HL-60 (cell line): Measurements from ENCODE around the gene NYNRIN.

Experiments used
- DNase-seq, 2 experiments: peaks; one replicate each; pipeline ENCODE4 v3.0.0-alpha.2; 2010 to 2020; ENCODE audit warnings: low read depth in 1 of 2, low spot score in 1 of 2
- H3K27ac ChIP-seq: fragments of 250-450 bp; sonication (Bioruptor Pico); replicated peaks from 2 replicates; pipeline ENCODE4 v1.5.1; 2020; ENCODE audit warnings: mild to moderate bottlenecking, moderate library complexity
- H3K27me3 ChIP-seq: fragments of 250-450 bp; sonication (Bioruptor Pico); 2 replicates; pipeline ENCODE4 v1.5.1; 2021; ENCODE audit warnings: mild to moderate bottlenecking, moderate library complexity; ENCODE audit not compliant: insufficient read depth, poor library complexity, severe bottlenecking
- H3K4me3 ChIP-seq: replicated peaks from 2 replicates; pipeline ENCODE4 v1.5.1; 2011; ENCODE audit warnings: mild to moderate bottlenecking, control low read depth, low read length; ENCODE audit not compliant: insufficient read depth
- GABPA ChIP-seq: IDR thresholded peaks from 2 replicates; pipeline ENCODE4 v1.6.1; 2012; ENCODE audit warnings: low read depth
- POLR2AphosphoS5 ChIP-seq: IDR thresholded peaks from 2 replicates; pipeline ENCODE4 v1.6.1; 2012; ENCODE audit warnings: low read depth
- SPI1 ChIP-seq: IDR thresholded peaks from 2 replicates; pipeline ENCODE4 v1.6.1; 2012; ENCODE audit warnings: low read depth, mild to moderate bottlenecking, borderline replicate concordance
- TF ChIP-seq, protein P1 (sequence below): IDR thresholded peaks from one replicate; pipeline ENCODE4 v1.5.1; 2011; ENCODE audit warnings: low read length, control low read depth, inconsistent platforms; ENCODE audit not compliant: insufficient read depth
- TF ChIP-seq, protein P2 (sequence below): IDR thresholded peaks from 2 replicates; pipeline ENCODE4 v1.6.1; 2012; ENCODE audit warnings: low read depth; ENCODE audit not compliant: insufficient replicate concordance

Gene NYNRIN

DNA sequence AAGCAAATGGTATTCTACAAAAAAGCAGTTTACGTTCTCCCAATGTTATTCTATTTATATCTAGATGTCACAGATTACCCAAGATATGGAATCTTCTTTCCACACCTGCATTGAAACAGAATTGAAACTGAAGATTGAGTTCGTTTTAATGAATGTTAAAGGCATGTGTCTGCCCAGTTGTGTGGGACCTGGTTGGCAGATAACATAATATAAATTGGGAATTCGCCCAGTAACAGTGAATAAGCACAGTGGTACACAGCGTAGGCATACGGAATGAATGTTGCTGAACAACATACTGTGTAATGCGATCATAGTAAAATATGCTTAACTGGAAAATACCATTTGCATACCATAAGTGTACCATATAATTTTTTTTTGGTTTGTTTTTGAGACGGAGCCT, 35.2 kb downstream of the NYNRIN start:
- no peaks in the 10 kb centered on the region for H3K27me3 ChIP-seq
- TF ChIP-seq POLR2AphosphoS5 (no peak), SPI1 (no peak)
- TF ChIP-seq, protein P1, sequence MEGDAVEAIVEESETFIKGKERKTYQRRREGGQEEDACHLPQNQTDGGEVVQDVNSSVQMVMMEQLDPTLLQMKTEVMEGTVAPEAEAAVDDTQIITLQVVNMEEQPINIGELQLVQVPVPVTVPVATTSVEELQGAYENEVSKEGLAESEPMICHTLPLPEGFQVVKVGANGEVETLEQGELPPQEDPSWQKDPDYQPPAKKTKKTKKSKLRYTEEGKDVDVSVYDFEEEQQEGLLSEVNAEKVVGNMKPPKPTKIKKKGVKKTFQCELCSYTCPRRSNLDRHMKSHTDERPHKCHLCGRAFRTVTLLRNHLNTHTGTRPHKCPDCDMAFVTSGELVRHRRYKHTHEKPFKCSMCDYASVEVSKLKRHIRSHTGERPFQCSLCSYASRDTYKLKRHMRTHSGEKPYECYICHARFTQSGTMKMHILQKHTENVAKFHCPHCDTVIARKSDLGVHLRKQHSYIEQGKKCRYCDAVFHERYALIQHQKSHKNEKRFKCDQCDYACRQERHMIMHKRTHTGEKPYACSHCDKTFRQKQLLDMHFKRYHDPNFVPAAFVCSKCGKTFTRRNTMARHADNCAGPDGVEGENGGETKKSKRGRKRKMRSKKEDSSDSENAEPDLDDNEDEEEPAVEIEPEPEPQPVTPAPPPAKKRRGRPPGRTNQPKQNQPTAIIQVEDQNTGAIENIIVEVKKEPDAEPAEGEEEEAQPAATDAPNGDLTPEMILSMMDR = no peak
- TF ChIP-seq, protein P2, sequence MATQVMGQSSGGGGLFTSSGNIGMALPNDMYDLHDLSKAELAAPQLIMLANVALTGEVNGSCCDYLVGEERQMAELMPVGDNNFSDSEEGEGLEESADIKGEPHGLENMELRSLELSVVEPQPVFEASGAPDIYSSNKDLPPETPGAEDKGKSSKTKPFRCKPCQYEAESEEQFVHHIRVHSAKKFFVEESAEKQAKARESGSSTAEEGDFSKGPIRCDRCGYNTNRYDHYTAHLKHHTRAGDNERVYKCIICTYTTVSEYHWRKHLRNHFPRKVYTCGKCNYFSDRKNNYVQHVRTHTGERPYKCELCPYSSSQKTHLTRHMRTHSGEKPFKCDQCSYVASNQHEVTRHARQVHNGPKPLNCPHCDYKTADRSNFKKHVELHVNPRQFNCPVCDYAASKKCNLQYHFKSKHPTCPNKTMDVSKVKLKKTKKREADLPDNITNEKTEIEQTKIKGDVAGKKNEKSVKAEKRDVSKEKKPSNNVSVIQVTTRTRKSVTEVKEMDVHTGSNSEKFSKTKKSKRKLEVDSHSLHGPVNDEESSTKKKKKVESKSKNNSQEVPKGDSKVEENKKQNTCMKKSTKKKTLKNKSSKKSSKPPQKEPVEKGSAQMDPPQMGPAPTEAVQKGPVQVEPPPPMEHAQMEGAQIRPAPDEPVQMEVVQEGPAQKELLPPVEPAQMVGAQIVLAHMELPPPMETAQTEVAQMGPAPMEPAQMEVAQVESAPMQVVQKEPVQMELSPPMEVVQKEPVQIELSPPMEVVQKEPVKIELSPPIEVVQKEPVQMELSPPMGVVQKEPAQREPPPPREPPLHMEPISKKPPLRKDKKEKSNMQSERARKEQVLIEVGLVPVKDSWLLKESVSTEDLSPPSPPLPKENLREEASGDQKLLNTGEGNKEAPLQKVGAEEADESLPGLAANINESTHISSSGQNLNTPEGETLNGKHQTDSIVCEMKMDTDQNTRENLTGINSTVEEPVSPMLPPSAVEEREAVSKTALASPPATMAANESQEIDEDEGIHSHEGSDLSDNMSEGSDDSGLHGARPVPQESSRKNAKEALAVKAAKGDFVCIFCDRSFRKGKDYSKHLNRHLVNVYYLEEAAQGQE = no peak
- no peak overlapping the region for H3K27ac ChIP-seq
- no peak overlapping the region for H3K4me3 ChIP-seq
- DNase-seq = no peak

DNA sequence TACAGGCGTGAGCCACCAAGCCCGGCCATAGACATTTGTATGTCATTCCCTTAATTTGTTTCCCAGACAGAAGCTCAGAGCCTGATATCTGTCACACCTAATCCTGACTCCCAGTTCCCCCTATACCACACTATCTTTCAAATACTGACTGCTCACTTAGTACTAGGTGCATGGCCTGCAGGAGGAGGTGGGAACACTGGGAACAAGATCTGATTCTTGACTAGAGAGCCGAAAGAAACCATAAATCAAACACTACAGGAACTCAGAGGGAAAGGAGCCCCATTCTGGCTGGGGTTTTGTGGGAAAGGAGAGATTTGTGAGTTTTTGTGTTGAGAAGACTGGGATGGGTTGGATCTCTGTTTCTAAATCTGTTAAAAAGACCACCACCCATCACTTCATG, 35.9 kb downstream of the NYNRIN start:
- no peak overlapping the region for H3K27ac ChIP-seq
- DNase-seq = no peak
- no peak overlapping the region for H3K4me3 ChIP-seq
- TF ChIP-seq, protein P1 = no peak
- TF ChIP-seq, protein P2 = no peak
- TF ChIP-seq SPI1 (no peak), POLR2AphosphoS5 (no peak), GABPA (no peak)
- H3K27me3 ChIP-seq = no peaks in the 10 kb centered on the region

DNA sequence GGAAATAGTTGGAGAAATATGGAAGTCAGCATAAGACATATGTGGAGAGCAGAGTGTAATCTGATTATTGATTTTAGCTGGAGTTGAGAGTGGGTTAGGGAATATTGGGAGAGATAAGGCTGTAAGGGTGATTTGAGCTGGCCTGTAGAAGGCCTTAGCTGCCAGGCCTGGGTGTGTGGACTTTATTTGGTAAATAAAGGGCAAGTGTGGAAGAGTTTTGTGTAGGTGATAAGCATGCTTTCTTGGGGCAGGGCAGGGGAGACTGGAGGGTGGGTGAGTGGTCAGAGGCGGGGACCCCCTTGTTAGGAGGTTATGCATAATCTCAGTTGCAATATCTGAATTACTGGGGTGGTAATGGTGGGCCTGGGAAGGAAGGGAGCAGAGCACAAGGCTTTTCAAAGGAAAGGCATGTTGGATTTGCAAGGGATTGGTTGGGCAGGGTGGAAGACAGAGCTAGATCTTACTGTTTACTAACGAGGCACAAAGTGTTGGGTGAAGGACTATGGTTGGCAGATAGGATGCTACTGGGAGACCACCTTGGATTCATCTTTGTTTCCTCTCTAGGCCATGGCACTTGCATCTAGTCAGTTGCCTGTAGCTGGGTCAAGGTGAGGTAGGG, 36.5 kb downstream of the NYNRIN start:
- Histone ChIP-seq H3K27me3 (no peaks in the 10 kb centered on the region), H3K4me3 (no peak overlapping the region), H3K27ac (no peak overlapping the region)
- no peak for DNase-seq
- no peak for TF ChIP-seq POLR2AphosphoS5
- TF ChIP-seq, protein P2 = no peak
- no peak for TF ChIP-seq SPI1
- no peak for TF ChIP-seq GABPA
- TF ChIP-seq, protein P1 = no peak
